Measurements from ENCODE around the gene HMCN1.
"Not testable (repeated sequence)": the region's sequence is repeated elsewhere in the genome, so short reads cannot be mapped to it uniquely, and the experiment has no call there.

The HMCN1 gene

DNA sequence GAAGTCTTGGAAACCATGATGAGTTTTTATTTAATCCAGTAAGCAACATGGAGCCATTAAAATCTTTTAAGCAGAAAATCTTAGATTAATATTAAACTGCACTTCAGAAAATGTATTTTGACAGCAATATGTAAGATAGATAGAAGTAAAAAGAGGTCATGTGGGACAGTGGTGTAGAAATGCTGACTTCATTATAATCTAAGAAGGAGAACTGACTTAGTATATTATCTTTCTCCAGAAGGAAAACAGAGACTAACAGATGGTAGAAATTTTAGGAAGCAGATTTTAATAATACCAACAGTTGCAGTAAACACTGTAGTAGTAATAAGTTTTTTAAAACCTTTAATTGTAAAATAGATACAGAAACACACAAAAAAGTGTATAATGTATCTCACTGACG, 367.9 kb downstream of the HMCN1 start:
- DNase-seq = no peak

DNA sequence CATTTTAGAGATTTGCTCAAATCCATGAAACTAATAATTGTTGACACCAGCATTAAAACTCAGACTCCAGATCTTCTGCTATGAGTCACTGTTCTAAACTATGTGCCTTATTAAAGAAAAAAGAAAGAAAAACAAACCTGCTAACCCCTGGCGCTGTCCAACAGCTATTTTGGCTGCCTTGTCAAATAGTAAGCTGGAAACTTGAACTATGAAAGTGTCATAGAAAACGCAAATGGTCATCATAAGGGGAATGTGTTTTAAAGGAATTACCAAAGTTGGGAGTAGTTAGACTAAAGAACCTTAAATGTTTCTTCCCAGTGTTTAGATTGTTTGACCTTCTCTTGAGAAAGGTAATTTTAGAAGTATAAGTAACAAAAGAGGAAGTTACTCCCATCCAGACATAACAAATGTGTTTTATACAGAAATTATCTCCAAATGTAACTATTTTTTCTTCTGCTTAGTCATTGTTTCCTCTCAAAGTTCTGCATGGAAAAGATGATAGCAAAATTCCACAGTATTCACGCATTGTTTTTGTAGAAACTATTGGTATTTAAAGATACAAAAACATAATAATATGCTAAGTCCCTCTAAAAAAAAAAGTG, 368.5 kb downstream of the HMCN1 start:
- DNase-seq = no peak

DNA sequence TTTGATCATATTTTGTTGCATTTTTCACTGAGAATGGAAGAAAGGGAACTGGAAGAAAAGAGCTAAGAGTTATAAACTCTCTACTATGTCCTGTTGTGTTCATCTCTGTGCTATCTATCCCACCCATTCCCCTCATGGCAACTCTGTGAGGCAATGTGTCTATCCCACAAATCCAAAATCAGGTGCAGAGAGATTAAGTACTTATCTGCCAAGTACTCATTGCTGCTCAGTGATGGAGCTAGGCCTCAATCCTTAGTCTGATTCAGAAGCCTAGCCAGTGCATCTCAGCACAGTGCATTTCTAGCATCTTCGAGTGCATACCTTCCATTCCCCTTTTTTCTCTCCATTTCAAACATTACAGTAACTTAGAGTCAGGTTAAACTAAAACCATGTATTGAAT, 370.3 kb downstream of the HMCN1 start:
- DNase-seq = no peak

DNA sequence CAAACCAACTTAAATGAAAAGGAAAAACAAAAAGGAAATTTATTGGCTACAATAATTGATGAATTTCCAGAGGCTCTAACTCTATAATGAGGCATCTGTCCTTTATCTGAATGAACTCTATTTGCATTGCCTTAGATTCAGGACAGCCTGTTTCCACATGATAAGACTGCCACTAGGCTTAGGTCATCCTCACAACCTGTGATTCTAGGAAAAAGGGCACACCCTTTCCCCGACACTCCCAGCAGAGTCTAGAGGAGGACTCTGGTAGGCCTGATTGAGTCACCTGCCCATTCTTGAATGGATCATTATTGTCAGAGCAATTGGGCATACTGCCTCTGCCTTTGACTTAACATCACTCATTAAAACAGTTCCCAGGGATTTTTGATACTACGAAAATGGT, 378.1 kb downstream of the HMCN1 start:
- DNase-seq = no peak

DNA sequence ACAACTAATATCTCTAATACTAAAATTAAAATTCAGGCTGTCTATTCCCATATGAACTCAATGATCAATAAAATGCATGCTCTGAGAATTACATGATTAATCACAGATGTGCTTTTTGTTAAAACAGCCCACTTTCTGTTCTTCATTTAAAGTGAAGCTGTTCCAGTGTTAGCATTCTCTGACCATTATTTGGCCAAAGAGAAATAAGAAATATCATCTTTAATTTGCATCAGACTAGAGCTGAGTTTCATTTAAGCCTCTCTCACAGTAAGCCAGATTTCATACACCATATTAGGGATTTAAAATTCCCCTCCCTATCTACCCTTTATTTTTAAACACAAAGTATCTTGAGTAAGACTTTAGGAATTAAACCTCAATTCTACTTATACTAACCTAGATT, 379.3 kb downstream of the HMCN1 start:
- no peak for DNase-seq

DNA sequence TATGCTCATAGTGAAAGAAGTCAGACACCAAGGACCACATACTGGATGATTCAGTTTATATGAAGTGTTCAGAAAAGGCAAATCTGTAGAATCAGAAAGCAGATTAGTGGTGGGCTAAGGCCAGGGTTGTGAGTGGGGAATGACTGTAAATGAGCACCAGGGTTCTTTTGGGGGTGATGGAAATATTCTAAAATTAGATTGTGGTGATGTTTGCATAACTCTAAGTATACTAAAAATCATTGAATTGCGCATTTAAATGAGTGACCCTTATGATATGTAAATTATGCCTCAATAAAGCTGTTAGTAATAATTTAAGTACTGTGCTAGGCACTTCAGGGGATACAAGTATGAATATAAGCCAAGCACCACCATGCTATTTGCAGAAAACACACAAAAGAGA, 384.5 kb downstream of the HMCN1 start:
- no peak for DNase-seq

DNA sequence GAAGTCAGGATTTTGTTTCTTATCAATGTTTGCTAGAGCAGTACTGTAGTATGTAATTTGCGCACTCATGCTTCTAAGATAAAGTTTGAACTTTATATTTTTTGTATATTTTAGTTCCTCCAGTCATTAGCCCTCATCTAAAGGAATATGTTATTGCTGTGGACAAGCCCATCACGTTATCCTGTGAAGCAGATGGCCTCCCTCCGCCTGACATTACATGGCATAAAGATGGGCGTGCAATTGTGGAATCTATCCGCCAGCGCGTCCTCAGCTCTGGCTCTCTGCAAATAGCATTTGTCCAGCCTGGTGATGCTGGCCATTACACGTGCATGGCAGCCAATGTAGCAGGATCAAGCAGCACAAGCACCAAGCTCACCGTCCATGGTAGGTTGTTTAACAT, 388.6 kb downstream of the HMCN1 start:
- no peak for DNase-seq

DNA sequence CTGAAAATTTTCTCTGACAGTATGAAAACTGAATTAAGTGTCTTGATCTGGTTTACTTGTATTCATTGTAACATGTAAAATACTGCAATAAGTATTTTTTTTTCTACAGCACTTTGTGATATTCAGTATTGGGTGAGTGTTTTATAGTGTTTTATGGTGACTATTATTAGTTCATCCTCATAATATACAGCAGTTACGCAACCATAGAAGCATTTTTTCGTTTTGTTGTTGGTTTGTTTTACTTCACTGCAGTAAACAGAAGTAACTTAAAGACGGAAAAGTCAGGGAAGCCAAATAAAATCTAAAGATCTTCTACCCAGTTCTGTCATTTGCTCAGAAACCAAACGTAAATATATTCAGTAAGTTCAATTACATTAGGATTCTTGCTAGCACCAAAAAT, 390.8 kb downstream of the HMCN1 start:
- DNase-seq = no peak

DNA sequence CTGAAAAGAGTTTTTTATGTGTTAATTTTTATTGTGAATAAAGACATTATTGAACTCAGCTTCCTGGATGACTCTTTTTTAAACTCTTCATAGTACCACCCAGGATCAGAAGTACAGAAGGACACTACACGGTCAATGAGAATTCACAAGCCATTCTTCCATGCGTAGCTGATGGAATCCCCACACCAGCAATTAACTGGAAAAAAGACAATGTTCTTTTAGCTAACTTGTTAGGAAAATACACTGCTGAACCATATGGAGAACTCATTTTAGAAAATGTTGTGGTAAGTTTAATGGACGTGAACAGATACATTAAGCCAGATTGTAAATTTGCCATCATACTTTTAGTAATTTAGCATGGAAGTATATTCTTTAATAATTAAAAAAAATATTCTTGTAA, 391.3 kb downstream of the HMCN1 start:
- DNase-seq = no peak

DNA sequence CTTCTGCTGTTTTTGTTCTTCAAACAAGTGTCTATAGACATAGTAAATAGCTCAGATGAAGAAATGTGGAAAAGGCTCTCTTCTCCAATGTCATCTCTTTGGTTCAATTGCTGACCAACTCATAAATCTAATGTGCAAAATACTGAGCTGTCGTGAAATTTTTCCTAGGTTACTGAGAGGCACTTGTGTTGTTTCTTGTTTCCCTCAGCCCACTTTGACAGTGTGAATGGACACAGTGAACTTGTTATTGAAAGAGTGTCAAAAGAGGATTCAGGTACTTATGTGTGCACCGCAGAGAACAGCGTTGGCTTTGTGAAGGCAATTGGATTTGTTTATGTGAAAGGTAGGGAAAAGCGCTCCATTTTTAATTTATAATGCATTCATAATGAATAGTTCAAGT, 395.6 kb downstream of the HMCN1 start:
- no peak for DNase-seq

DNA sequence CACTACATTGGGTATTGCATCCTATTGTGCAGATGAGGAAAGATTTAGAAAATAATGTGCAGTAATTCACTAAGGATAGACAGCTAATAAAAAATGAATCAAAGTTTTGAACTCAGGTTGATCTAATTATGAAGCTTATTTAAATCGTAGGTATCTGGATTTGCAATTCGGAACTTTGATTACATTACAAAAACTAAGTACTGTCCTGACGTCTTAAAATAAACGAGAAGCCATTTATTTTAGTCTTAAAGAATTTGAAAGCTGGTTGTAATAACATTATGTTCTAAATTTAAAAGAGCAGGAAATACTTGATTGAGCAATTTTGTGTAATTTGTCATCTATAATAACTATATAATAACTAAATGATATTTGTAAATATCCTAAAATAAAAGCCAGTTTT, 404.9 kb downstream of the HMCN1 start:
- DNase-seq = no peak

DNA sequence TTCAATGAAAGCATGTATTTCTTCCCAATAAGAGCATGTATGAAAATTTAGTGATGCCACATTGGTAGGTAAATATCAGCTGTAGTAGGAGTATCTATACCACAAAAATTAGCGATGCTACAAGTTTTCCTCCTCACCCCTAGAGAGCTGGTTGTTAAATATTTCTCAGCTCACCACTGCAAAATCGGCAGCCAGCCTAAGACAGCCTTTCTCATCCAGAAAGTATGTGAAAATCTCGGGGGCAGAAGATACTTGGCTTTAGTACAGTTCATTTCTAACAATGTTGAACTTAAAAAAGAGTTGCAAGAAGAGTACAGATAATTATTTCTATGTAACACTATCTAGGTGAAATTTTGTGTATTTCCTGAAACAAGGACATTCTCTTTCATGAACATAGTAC, 405.5 kb downstream of the HMCN1 start:
- DNase-seq = no peak

DNA sequence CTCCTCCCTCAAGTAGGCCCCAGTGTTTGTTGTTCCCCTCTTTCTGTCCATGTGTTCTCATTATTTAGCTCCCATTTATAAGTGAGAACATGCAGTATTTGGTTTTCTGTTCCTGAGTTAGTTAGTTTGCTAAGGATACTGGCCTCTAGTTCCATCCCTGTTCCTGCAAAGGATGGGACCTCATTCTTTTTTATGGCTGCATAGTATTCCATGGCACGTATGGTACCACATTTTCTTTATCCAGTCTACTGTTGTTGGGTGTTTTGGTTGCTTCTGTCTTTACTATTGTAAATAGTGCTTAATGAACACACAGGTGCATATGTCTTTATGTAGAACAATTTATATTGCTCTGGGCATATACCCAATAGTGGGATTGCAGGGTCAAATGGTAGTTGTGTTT, 408.0 kb downstream of the HMCN1 start:
- DNase-seq = no peak

DNA sequence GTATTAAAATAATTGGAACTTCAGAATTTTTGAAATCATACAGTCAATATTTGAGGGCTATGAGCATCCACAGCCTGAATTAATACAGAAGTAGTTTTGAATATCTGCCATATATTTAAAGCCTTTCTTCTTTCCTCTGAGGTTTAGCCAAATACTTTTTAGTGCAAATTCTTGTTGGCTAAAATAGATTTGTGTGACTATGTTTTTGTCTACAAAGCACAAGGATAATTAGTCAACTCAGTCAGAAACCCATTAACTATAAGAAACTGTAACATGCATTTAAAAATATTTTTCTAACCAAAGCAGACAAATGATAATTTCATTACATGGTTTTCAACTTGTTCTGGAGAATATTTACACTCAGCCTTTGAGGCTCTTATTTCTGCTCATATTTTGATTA, 408.7 kb downstream of the HMCN1 start:
- no peak for DNase-seq

DNA sequence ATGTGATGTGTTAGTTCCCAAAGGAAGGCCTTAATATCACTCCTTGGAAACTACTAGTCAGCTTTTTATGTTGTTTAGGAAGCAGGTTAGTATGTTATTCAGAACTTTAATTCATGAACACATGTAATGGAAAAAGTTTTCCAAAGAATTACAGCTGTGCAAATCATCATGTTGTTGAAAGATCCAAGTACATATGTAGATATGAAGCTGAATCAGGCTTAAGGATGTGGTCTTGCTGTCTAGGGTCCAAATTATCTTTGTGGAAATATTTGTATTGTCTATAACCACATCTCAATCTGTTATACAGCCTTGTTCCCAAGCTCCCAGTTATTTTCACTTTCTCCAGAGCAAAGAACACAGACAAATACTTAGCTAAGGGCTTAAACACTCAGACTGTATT, 409.3 kb downstream of the HMCN1 start:
- DNase-seq = no peak

DNA sequence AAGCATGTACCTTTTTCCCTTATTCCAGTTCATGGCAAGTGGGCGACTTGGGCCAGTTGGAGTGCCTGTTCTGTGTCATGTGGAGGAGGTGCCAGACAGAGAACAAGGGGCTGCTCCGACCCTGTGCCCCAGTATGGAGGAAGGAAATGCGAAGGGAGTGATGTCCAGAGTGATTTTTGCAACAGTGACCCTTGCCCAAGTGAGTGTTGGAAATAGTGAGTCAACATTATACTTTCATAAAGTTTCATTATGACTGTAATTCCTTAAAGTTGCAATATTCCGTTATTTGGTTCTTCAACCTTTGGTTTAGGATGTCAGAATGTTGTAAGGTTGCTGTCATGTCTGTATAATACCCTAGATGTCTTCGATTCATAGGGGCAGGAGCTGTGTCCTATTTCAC, 410.3 kb downstream of the HMCN1 start:
- no peak for DNase-seq

DNA sequence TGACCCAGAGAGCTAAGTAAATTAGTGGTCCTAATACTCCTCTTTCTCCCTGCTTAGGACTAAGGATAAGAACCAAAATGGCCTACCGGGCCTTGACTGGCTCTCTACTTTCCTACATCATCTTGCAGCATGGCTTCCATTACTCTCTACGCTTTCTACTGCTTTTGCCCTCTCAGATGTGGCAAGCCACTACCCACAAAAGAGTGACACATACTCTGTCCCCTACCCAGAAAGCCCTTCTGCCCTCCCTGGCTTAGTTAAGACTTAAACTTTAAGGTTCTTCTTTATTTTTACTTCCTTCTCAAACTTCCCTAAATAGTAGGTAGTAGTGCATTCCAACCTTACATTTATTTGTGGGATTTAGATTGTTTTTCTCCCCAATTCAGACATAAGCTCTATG, 412.8 kb downstream of the HMCN1 start:
- DNase-seq = no peak

DNA sequence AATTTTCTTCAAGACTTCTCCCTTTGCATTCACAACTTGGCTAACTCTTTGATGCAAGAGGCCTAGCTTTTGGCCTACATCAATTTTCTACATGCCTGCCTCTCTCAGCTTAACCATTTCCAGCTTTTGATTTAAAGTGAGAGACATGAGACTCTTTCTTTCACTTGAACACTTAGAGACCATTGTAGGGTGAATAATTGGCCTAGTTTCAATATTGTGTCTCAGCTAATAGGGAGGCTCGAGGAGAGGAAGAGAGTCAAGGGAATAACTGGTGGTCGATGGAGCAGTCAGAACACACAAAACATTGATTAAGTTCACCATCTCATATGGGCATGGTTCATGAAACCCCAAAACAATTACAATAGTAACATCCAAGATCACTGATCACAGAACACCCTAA, 415.4 kb downstream of the HMCN1 start:
- no peak for DNase-seq

DNA sequence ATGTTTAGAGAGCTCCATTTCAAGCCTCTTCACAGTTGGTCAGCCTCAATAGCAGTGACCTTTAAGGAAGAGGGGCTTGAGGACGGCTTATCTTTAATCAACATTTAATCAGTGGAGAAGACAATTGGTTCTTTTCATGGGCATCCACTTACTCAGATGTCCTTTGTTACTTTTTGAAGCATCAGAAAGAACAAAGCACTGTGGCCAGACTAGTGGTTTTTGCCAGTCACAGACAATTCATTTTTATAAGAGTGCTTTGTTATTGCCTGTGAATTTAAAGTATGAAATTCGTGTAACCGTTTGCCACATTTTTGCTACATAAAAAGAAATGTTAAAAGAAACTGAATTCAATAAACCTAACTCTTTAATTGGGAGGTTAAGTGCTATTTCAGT, 418.0 kb downstream of the HMCN1 start:
- DNase-seq = no peak

DNA sequence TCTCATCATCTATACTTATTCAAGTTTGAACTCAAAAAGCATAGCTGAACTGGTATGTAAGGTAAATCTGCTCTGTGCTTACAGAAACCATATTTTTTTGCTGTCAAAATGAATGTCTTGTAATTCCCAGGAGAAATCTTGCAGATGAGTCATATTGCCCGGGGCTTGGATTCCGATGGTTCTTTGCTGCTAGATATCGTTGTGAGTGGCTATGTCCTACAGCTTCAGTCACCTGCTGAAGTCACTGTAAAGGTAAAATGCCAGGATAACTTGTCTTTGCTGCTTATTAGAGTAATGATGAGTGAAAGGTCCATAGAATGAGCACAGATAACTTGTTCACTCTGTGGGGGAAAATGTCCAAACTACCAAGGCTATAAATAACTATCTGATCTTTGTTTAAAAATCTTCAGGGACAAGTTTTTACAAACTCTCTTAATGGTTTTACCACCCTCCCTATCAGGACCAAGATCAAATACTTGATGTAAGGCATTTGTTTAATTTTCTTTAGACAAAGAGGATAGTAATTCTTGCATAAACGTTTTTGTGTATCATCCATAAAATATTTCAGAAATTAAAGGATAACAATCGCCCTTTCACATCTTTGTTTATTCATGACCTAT, 418.5 kb downstream of the HMCN1 start:
- DNase-seq = no peak

DNA sequence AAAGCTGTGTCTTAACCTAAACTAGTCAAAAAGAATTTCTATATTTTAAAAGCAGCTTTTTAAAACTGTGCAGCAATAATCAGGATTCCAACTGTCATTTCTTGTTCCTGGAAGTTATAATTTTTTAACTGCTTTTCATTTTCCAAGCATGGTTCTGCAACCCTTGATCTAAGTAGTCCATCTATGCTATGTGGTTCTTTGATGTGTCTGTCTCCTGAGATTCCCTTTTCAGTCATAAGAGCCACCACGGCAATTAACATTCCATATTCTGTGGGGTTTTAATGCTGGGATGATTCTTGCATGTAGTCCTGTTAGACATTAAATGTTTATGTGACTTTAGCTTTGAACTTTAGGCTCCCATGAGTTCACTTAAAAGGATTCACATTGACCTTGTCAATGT, 420.5 kb downstream of the HMCN1 start:
- DNase-seq = no peak

DNA sequence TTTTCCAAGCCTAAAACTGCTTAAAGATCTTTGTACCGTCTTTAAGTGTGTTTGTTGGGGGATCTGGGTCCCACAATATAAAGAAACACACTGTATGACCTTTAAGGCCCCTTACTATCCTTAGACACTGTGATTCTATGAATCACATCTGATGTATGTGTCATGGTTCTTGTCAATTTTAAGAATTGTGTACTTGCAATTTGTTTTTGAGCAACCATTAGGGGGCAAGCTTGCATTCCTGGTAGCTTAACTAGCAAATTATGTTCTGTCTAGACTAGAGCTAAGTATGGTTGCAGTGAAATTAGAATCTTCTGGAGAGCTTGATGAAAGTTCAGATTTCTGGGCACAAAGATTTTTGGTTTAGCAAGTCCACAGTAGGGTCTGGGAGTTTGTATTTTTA, 421.4 kb downstream of the HMCN1 start:
- no peak for DNase-seq

DNA sequence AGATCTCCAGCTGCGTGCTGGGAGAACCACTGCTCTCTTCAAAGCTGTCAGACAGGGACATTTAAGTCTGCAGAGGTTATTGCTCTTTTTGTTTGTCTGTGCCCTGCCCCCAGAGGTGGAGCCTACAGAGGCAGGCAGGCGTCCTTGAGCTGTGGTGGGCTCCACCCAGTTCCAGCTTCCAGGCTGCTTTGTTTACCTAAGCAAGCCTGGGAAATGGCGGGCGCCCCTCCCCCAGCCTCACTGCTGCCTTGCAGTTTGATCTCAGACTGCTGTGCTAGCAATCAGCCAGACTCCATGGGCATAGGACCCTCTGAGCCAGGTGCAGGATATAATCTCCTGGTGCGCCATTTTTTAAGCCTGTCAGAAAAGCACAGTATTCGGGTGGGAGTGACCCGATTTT, 428.7 kb downstream of the HMCN1 start:
- DNase-seq = not testable (repeated sequence)

DNA sequence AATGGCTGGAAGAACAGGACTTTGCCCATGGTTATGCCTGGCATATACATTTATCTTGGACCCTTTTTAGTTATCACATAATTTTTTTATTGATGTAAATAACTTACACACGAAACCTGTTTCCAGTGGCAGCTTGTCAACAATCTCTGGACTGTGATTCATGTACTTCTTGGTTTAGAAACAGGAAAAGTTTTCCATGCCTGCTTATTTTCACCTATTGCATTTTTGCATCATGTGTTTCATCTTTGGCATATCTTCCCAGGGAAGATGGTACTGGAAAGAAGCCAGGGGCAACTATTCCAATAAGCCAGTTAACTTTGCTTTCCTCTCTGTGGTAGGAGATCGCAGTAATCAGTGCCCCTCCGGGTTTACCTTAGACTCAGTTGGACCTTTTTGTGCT, 430.6 kb downstream of the HMCN1 start:
- DNase-seq = no peak

DNA sequence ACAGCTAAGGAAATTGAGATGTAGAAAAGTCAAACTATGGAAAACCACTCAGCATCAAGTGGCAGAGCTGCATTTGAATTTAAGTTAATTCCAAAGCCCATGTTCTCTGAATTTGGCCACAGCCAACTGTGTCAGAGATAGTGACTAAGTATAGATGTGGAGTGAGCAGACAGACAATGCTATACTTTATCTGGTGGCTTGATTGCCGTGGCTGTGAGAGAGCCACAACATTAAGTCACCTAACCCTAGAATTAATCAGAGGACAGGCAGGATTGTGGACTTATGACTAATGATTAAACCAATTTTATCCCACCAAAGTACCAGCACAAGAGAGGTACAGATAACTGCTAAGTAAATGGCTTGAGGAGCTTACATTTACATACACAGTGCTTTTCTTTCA, 431.1 kb downstream of the HMCN1 start:
- DNase-seq = no peak

Data from activated CD4-positive, alpha-beta T cell treated with anti-CD3 and anti-CD28 coated beads, Interleukin-2, amount 50 U/mL, for 1 hour (primary cell).